Measurements from ENCODE around the gene SLC1A3.

The SLC1A3 gene

DNA sequence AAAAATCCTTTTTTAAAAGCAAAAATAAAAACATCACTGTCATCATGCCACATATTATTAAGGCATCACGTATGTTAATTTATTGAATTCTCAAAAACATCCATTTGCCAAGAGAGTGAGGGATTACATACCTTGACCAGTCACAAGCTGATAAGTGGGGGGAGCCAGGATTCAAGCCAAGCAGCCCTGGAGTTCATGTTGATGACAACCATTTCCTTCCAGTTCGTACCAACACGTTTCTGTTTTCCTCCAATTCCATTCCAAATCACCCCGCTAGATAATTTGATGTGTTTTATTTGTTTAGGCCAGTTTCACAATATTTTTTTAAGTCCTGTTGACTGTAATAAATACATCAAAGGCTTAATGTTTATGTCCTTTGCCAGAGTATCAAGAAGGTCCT is 53.0 kb downstream of the SLC1A3 start:
- POLR2A ChIA-PET, result no interaction called here
- Histone ChIP-seq H3K27ac (ENCODE audit: insufficient read depth in 1 of 2, low read depth in 1 of 2, low read length in 2 of 2, poor library complexity in 1 of 2, severe bottlenecking in 2 of 2) (no peak overlapping the region), H3K36me3 (ENCODE audit: control insufficient read depth in 4 of 4, insufficient read depth in 4 of 4, low read length in 3 of 4) (no peaks in the 10 kb centered on the region), H3K4me3 (ENCODE audit: control insufficient read depth in 1 of 7, extremely low read depth in 1 of 7, insufficient read depth in 4 of 7, low read depth in 2 of 7, low read length in 6 of 7) (no peak overlapping the region), H3K4me1 (ENCODE audit: control extremely low read depth in 1 of 4, control insufficient read depth in 4 of 4, insufficient read depth in 4 of 4, low read length in 3 of 4) (peaks cover 12 to 43% (median 31%) of the 10 kb centered on the region in 4 experiments), H3K9me3 (ENCODE audit: control extremely low read depth in 1 of 5, control insufficient read depth in 4 of 5, insufficient read depth in 2 of 5, low read depth in 1 of 5, low read length in 4 of 5) (peaks cover 0 to 2% (median 0%) of the 10 kb centered on the region in 5 experiments), H3K27me3 (replicated peaks in 2 of 5; ENCODE audit: control insufficient read depth in 4 of 5, insufficient read depth in 5 of 5, low read length in 4 of 5) (no peaks in the 10 kb centered on the region)
- DNase-seq, result no peak
- 83% methylated on average over 1 of the region's 4 CpGs for WGBS (ENCODE audit: insufficient coverage)
- CTCF ChIA-PET, result interaction anchor here (7.4 kb wide), 1 partner anchor 32 kb away, joined by 34 read pairs; no protein-coding TSS in a partner anchor

DNA sequence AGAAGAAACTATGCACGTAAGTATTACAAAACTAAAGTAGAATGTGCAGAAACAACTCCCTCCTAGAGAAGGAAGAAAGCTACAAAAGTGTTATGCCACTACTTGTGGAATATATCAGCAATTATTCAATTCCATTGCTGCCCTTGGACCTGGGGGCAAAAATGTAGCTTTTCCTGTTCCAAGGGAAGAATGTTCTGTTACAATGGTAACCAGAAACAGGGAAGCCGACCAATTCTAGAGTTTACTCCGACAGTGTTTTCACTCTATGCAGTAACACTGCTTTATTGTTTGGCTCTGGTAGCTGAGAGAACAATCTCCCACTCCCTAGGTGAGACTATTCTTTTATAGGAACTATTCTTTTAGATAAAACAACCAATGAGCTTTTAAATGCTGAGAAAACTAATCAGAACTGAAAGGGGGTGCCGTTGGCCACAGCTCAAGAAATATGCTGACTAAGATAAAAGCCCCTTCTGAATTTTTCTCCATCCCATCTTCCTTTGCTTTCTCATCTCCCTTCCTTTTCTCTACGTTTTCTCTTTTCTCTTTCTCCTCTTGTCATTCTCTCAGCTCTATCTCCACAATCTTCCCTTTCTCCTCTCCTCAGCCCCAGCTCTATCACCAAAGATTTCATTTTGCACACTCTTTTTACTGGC is 54.1 kb downstream of the SLC1A3 start:
- CTCF ChIA-PET, result interaction anchor here (0.8 to 1.2 kb wide), 5 partner anchors 9 to 36 kb away, joined by 3 to 4 read pairs (median 3); no protein-coding TSS in a partner anchor
- peaks cover 0 to 2% (median 0%) of the 10 kb centered on the region in 5 experiments for H3K9me3 ChIP-seq (ENCODE audit: control extremely low read depth in 1 of 5, control insufficient read depth in 4 of 5, insufficient read depth in 2 of 5, low read depth in 1 of 5, low read length in 4 of 5)
- no peak for DNase-seq
- H3K36me3 ChIP-seq (ENCODE audit: control insufficient read depth in 4 of 4, insufficient read depth in 4 of 4, low read length in 3 of 4), result no peaks in the 10 kb centered on the region
- H3K4me3 ChIP-seq (ENCODE audit: control insufficient read depth in 1 of 7, extremely low read depth in 1 of 7, insufficient read depth in 4 of 7, low read depth in 2 of 7, low read length in 6 of 7), result no peak overlapping the region
- 82% methylated on average over 4 of the region's 5 CpGs for WGBS (ENCODE audit: insufficient coverage)
- H3K27me3 ChIP-seq (replicated peaks in 2 of 5; ENCODE audit: control insufficient read depth in 4 of 5, insufficient read depth in 5 of 5, low read length in 4 of 5), result no peaks in the 10 kb centered on the region
- peaks cover 12 to 35% (median 23%) of the 10 kb centered on the region in 4 experiments for H3K4me1 ChIP-seq (ENCODE audit: control extremely low read depth in 1 of 4, control insufficient read depth in 4 of 4, insufficient read depth in 4 of 4, low read length in 3 of 4)
- no peak overlapping the region for H3K27ac ChIP-seq (ENCODE audit: insufficient read depth in 1 of 2, low read depth in 1 of 2, low read length in 2 of 2, poor library complexity in 1 of 2, severe bottlenecking in 2 of 2)
- POLR2A ChIA-PET, result no interaction called here

DNA sequence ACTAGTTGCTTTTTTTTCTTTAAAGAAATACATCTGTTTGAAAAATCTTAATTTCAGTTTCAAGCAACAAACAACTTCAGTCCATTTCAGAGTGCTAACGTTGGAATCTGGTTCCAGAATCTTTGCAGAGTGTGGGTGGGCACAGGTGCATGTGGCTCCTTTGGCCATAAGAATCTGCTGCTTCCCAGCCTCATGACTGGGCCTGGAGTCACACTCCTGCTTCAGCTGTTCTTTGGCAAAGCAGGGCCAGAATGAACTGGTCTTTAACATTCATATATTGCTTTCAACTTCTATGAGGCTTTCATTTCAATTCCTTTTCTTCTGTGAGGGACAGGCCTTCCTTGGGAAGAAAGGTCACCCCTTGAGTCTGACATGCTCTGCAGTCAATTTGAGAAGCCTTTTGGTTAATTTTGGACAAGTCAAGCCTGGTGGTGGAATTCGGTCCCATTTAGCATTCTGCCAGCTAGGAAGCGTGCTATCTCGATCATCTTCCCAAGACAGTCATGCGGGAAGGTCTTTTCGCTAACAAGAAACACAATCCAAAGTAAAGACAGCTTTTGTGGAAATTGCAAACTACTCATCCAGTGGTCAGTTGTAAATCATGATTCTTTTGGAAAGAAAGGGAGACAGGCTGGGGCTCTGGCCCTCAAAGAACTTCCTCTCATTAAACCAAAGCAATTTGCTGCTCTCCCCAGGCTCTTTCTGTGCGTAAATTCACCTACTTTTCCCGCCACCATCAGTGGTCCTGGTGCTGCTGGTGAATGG is 55.2 kb downstream of the SLC1A3 start:
- 100% methylated on average over 5 of the region's 8 CpGs for WGBS (ENCODE audit: insufficient coverage)
- H3K4me1 ChIP-seq (ENCODE audit: control extremely low read depth in 1 of 4, control insufficient read depth in 4 of 4, insufficient read depth in 4 of 4, low read length in 3 of 4), result peaks cover 12 to 28% (median 21%) of the 10 kb centered on the region in 4 experiments
- H3K27ac ChIP-seq (ENCODE audit: insufficient read depth in 1 of 2, low read depth in 1 of 2, low read length in 2 of 2, poor library complexity in 1 of 2, severe bottlenecking in 2 of 2), result no peak overlapping the region
- H3K9me3 ChIP-seq (ENCODE audit: control extremely low read depth in 1 of 5, control insufficient read depth in 4 of 5, insufficient read depth in 2 of 5, low read depth in 1 of 5, low read length in 4 of 5), result peaks cover 0 to 2% (median 0%) of the 10 kb centered on the region in 5 experiments
- no peak for DNase-seq
- CTCF ChIA-PET, result interaction anchor here (0.7 to 0.9 kb wide), 2 partner anchors 32 to 48 kb away, joined by 3 read pairs; no protein-coding TSS in a partner anchor
- H3K4me3 ChIP-seq (ENCODE audit: control insufficient read depth in 1 of 7, extremely low read depth in 1 of 7, insufficient read depth in 4 of 7, low read depth in 2 of 7, low read length in 6 of 7), result no peak overlapping the region
- no peaks in the 10 kb centered on the region for H3K36me3 ChIP-seq (ENCODE audit: control insufficient read depth in 4 of 4, insufficient read depth in 4 of 4, low read length in 3 of 4)
- H3K27me3 ChIP-seq (replicated peaks in 2 of 5; ENCODE audit: control insufficient read depth in 4 of 5, insufficient read depth in 5 of 5, low read length in 4 of 5), result no peaks in the 10 kb centered on the region
- POLR2A ChIA-PET, result no interaction called here

DNA sequence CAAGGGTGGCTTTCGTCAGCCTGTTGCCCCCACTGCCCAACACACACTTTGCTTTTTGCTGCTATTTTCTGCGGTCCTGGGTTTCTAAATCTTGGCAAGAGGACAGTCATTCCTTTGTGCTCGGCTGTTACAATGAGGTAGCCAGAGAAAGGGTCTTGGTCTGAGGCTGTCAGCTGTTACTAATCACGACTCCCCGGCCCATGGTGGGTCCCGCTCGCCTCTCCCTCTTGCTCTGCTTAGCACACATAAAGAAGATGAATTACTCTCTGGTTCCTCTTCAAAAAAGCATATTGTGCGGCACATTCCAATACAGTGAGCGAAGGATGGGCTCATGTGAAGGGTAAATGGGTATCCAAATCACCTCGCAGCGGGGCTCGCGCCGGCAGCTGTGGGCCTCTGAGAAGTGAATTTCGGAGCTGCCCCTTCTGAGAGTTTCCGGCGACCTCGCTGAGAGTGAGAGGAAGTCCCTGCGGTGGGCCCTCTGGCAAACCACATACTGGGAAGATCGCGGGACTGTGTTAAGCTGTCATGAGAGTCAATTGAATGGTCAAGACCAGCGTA is 56.0 kb downstream of the SLC1A3 start:
- H3K27ac ChIP-seq (ENCODE audit: insufficient read depth in 1 of 2, low read depth in 1 of 2, low read length in 2 of 2, poor library complexity in 1 of 2, severe bottlenecking in 2 of 2), result no peak overlapping the region
- CTCF ChIA-PET, result interaction anchor here (0.7 to 1.8 kb wide), 2 partner anchors 34 to 47 kb away, joined by 3 to 6 read pairs; no protein-coding TSS in a partner anchor
- H3K9me3 ChIP-seq (ENCODE audit: control extremely low read depth in 1 of 5, control insufficient read depth in 4 of 5, insufficient read depth in 2 of 5, low read depth in 1 of 5, low read length in 4 of 5), result peaks cover 0 to 2% (median 0%) of the 10 kb centered on the region in 5 experiments
- POLR2A ChIA-PET, result no interaction called here
- H3K27me3 ChIP-seq (replicated peaks in 2 of 5; ENCODE audit: control insufficient read depth in 4 of 5, insufficient read depth in 5 of 5, low read length in 4 of 5), result no peaks in the 10 kb centered on the region
- H3K36me3 ChIP-seq (ENCODE audit: control insufficient read depth in 4 of 4, insufficient read depth in 4 of 4, low read length in 3 of 4), result no peaks in the 10 kb centered on the region
- peaks cover 11 to 22% (median 18%) of the 10 kb centered on the region in 4 experiments for H3K4me1 ChIP-seq (ENCODE audit: control extremely low read depth in 1 of 4, control insufficient read depth in 4 of 4, insufficient read depth in 4 of 4, low read length in 3 of 4)
- no peak overlapping the region for H3K4me3 ChIP-seq (ENCODE audit: control insufficient read depth in 1 of 7, extremely low read depth in 1 of 7, insufficient read depth in 4 of 7, low read depth in 2 of 7, low read length in 6 of 7)
- peak in 1 of 3 donors; percentile 13 for DNase-seq
- WGBS (ENCODE audit: insufficient coverage), result 81% methylated on average over 19 of the region's 22 CpGs

DNA sequence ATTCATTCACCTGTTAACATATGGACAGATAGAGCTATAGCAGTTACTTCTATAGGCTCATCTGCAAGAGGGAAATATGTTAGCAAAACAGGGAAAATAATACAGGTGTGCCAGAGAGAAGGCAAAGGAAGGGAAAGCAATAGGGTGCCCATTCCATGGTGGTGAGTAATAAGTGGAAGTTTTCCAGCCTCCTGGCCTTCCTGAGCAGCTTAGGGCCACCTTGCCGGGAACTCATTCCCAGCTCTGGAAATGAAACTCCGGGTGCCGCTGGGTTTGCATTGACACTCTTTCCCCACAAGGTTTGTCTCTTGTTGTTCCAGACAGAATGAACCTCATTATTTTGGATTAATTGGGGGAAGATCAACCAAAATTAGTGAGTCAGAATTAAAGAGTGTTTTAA is 58.4 kb downstream of the SLC1A3 start:
- Histone ChIP-seq H3K9me3 (ENCODE audit: control extremely low read depth in 1 of 5, control insufficient read depth in 4 of 5, insufficient read depth in 2 of 5, low read depth in 1 of 5, low read length in 4 of 5) (peaks cover 0 to 2% (median 0%) of the 10 kb centered on the region in 5 experiments), H3K4me3 (ENCODE audit: control insufficient read depth in 1 of 7, extremely low read depth in 1 of 7, insufficient read depth in 4 of 7, low read depth in 2 of 7, low read length in 6 of 7) (no peak overlapping the region), H3K4me1 (ENCODE audit: control extremely low read depth in 1 of 4, control insufficient read depth in 4 of 4, insufficient read depth in 4 of 4, low read length in 3 of 4) (peaks cover 0 to 8% (median 6%) of the 10 kb centered on the region in 4 experiments), H3K36me3 (ENCODE audit: control insufficient read depth in 4 of 4, insufficient read depth in 4 of 4, low read length in 3 of 4) (no peaks in the 10 kb centered on the region), H3K27ac (ENCODE audit: insufficient read depth in 1 of 2, low read depth in 1 of 2, low read length in 2 of 2, poor library complexity in 1 of 2, severe bottlenecking in 2 of 2) (no peak overlapping the region), H3K27me3 (replicated peaks in 2 of 5; ENCODE audit: control insufficient read depth in 4 of 5, insufficient read depth in 5 of 5, low read length in 4 of 5) (no peaks in the 10 kb centered on the region)
- WGBS (ENCODE audit: insufficient coverage), result 100% methylated on average over 3 of the region's 3 CpGs
- DNase-seq, result no peak
- ChIA-PET CTCF (no interaction called here), POLR2A (no interaction called here)

DNA sequence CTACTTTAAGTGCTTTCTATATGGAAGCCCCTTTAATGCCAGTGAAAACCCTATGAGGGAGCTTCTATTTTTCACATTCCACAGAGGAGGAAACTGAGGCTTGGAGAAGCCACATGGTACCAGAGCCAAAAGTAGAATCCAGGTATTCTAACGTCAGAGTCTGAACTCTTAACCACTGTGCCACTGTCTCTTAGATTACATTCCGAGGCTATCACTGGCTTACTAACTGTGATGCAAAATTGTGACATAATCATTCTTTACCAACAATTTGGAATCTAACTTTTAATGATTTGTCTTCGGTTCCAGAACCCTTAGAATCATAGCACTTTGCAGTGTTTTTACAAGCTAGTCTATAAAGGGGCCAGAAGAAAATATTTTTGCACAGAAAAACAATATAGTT is 59.2 kb downstream of the SLC1A3 start:
- Histone ChIP-seq H3K4me1 (ENCODE audit: control extremely low read depth in 1 of 4, control insufficient read depth in 4 of 4, insufficient read depth in 4 of 4, low read length in 3 of 4) (peaks cover 0 to 8% (median 6%) of the 10 kb centered on the region in 4 experiments), H3K4me3 (ENCODE audit: control insufficient read depth in 1 of 7, extremely low read depth in 1 of 7, insufficient read depth in 4 of 7, low read depth in 2 of 7, low read length in 6 of 7) (no peak overlapping the region), H3K36me3 (ENCODE audit: control insufficient read depth in 4 of 4, insufficient read depth in 4 of 4, low read length in 3 of 4) (no peaks in the 10 kb centered on the region), H3K9me3 (ENCODE audit: control extremely low read depth in 1 of 5, control insufficient read depth in 4 of 5, insufficient read depth in 2 of 5, low read depth in 1 of 5, low read length in 4 of 5) (peaks cover 0 to 2% (median 0%) of the 10 kb centered on the region in 5 experiments), H3K27me3 (replicated peaks in 2 of 5; ENCODE audit: control insufficient read depth in 4 of 5, insufficient read depth in 5 of 5, low read length in 4 of 5) (no peaks in the 10 kb centered on the region), H3K27ac (ENCODE audit: insufficient read depth in 1 of 2, low read depth in 1 of 2, low read length in 2 of 2, poor library complexity in 1 of 2, severe bottlenecking in 2 of 2) (no peak overlapping the region)
- WGBS (ENCODE audit: insufficient coverage), result 100% methylated on average over 2 of the region's 3 CpGs
- ChIA-PET POLR2A (no interaction called here), CTCF (no interaction called here)
- no peak for DNase-seq

DNA sequence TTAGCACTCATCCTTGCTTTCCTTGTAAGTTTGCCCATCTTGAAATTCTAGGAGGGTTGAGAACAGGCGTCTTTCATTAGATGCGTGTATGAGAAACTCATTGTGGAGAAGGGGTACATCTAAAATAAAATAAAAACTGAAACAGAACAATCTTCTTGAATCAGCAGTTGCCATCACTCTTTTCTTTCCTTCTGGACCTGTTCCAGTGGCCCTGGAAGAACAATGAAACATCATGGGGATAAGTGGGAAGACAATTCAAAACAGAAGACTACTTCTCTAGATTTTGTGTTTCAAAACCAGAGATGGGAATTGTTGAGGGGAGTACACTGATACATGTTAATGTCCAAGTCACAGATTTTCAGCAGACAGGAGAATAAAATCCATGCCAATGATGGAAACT is 59.9 kb downstream of the SLC1A3 start:
- WGBS (ENCODE audit: insufficient coverage), result no CpG with 5 or more reads among the region's 2 CpGs
- CTCF ChIA-PET, result no interaction called here

More for the DNA sequence above, 59.9 kb downstream of the SLC1A3 start:
- Histone ChIP-seq H3K27ac (ENCODE audit: insufficient read depth in 1 of 2, low read depth in 1 of 2, low read length in 2 of 2, poor library complexity in 1 of 2, severe bottlenecking in 2 of 2) (no peak overlapping the region), H3K27me3 (replicated peaks in 2 of 5; ENCODE audit: control insufficient read depth in 4 of 5, insufficient read depth in 5 of 5, low read length in 4 of 5) (no peaks in the 10 kb centered on the region), H3K4me1 (ENCODE audit: control extremely low read depth in 1 of 4, control insufficient read depth in 4 of 4, insufficient read depth in 4 of 4, low read length in 3 of 4) (peaks cover 0 to 8% (median 6%) of the 10 kb centered on the region in 4 experiments), H3K4me3 (ENCODE audit: control insufficient read depth in 1 of 7, extremely low read depth in 1 of 7, insufficient read depth in 4 of 7, low read depth in 2 of 7, low read length in 6 of 7) (no peak overlapping the region), H3K36me3 (ENCODE audit: control insufficient read depth in 4 of 4, insufficient read depth in 4 of 4, low read length in 3 of 4) (no peaks in the 10 kb centered on the region), H3K9me3 (ENCODE audit: control extremely low read depth in 1 of 5, control insufficient read depth in 4 of 5, insufficient read depth in 2 of 5, low read depth in 1 of 5, low read length in 4 of 5) (peaks cover 0 to 2% (median 0%) of the 10 kb centered on the region in 5 experiments)
- DNase-seq, result no peak
- POLR2A ChIA-PET, result no interaction called here
